ENCODE results near the gene KCNJ6.

The KCNJ6 gene

DNA sequence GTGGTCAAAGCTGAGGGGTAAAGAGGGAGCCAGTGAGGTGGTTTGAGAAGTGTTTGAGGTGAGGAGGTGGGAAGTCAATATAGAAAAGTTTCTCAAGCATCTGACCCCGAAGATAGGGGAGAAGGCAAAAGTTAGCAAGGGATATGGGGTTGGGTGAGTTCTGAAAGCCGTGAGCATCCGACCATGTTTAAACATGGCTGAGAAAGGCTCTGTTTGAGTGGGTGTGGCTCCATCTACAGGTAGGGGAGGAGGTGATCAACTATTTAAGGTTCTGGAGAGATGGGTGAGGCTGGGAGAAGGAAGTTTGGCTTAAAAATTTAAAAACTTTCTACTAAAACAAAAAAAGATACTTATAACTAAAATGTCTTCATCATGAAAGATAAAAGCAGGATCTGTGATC, 273.8 kb downstream of the KCNJ6 start:
- DNase-seq = peak; percentile 26
- no peak for ATAC-seq

DNA sequence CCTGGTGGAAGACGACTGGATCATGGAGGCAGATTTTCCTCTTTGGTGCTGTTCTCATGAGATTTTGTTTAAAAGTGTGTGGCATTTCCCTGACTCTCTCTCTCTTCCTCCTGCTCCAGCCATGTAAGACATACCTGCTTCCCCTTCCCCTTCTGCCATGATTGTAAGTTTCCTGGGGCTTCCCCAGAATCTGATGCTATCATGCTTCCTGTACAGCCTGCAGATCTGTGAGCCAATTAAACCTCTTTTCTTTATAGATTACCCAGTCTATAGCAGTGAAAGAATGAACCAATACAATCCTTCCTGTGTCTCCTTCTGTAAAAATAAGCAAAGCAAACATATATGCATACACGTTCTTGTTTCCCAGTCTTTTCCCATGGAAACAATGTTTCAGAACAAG, 276.5 kb downstream of the KCNJ6 start:
- DNase-seq (no peak), ATAC-seq (no peak)

GRCh38 chr21:37636152-37636860, 280.0 kb downstream of the KCNJ6 start:
- DNase-seq (no peak), ATAC-seq (no peak)

DNA sequence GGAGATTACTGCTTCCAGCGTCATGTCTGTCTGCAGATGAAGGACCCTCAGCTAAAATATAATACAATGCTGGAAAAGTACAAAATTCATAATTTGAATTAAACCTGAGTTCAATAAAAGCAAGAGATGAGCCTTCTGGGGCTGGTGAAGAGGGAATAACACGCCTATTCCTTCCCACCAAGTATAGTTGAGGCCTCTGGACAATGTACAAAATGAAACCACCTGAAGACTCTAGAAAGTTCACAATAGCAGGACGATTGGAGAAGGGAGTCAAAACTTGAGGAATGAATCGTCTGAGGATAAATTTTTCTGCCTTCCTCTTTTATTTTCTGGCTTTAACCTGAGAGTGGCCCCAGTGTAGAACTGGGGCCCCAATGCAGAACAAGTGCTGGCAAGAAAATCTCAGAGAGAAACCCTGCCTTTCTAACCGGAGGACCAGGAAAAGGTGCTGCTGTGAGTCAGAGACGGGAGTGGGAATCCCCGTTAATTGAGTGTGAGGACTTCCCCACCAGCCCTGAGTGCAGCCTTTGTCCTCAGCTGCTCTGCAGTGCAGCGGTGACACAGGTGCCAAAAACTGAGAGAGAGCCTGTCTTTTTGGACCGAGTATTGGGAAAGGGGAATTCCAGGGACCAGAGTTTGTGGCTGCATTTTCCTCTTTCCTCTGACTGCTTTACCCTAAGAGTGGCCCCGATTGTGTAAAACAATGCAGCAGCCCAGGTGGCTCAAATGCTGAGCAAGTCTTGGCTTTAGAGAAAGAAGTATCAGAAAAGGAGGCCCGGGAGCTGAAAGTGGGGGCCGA, 284.7 kb downstream of the KCNJ6 start:
- peak; percentile 15 for DNase-seq
- ATAC-seq = peak; percentile 69

- no peak for ATAC-seq
- DNase-seq = no peak
Measured at GRCh38 chr21:37630872-37631271, 285.4 kb downstream of the KCNJ6 start.

DNA sequence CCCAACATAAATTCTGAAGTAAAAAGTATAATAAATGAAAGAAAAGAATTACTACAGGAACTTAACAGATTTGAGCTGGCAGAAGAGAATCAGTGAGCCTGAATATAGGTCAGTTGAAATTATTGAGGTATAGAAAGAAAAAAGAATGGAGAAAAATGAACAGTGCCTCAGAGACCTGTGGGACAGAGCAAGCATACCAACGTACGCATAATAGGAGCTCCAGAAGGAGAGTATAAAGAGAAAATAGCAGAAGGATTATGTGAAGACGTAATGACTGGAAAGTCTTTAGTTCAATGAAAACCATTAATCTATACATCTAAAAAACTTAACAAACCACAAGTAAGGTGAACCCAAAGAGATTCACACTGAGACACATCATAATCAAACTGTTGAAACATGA, 287.9 kb downstream of the KCNJ6 start:
- ATAC-seq = no peak
- DNase-seq = no peak

- no peak for ATAC-seq
- no peak for DNase-seq
Measured at GRCh38 chr21:37627561-37627960, 288.7 kb downstream of the KCNJ6 start.

DNA sequence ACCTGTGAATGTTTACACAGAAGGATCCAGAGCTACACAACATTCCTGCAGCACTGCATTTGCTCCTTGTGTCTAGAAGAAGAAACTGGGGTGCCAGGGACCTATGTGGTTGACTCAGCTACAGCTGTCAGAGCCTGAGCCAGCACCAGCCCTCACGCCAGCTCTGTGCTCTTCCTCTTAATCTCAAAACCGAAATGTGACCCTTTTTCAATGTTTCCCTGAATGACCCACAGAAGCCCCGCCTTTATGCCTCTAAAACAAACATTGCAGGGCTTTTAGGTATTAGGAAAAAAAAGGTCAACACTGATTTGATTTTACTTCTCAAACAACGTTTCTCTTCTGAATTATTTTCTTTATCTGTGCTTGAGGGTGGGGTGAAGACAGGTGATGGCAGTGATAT, 289.2 kb downstream of the KCNJ6 start:
- no peak for ATAC-seq
- no peak for DNase-seq

DNA sequence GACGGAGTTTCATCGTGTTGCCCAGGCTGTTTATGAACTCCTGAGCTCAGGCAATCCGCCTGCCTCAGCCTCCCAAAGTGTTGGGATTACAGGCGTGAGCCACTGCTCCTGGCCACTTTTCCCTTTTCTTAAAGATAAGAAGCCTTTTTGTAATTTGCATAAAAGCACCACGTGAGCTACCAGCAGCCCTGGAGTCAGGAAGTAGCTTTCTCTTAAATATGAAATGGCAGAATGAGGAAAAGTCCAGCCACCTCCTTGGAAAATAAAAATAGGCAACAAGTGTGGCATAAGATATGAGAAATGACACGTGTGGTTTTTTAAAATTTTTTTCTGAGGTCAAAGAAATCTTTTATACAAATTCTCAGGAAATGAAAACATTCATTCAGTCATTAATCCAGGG, 289.9 kb downstream of the KCNJ6 start:
- DNase-seq = no peak
- ATAC-seq = no peak

DNA sequence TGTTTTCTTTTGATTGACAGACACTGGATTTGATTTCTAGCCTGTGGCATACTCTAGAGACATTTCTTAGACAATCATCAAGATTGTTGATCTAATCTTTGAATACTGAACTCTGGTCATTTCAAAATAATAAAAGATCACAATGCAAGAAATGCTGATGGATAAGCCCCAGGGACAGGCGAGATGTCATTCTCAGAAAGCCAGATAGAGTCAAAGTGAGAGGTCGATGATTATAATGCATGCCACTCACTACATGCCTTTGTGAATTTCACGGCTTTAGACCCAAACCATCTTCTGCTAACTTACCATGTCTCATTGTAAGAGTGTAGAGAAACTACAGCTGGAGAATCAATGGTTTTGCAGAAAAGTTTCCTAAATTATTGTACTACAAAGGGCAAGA, 292.6 kb downstream of the KCNJ6 start:
- DNase-seq = no peak
- ATAC-seq = no peak

- ATAC-seq = no peak
- no peak for DNase-seq
Measured at GRCh38 chr21:37623183-37623582, 293.1 kb downstream of the KCNJ6 start.

DNA sequence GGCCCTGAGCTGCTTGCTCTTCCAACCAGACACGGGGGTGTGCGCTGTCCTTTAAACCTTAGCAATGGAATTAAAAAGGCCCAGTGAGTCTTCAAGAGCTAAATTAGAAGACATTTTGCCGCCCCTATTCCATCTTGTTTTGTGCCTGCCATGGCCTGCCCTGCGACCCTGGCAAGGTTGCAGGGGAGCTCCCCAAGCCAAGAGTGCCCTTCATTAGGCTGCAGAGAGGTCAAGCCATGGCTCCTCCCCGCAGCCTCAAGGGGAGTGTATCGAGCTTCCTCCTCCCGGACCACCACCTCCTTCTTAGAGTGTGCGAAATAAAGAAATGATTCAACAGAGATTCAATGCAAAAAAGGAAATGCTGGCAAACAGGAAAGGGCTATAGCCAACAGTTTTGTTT, 293.5 kb downstream of the KCNJ6 start:
- DNase-seq (no peak), ATAC-seq (no peak)

- ATAC-seq (no peak), DNase-seq (no peak)
Measured at GRCh38 chr21:37620401-37620800, 295.9 kb downstream of the KCNJ6 start.

DNA sequence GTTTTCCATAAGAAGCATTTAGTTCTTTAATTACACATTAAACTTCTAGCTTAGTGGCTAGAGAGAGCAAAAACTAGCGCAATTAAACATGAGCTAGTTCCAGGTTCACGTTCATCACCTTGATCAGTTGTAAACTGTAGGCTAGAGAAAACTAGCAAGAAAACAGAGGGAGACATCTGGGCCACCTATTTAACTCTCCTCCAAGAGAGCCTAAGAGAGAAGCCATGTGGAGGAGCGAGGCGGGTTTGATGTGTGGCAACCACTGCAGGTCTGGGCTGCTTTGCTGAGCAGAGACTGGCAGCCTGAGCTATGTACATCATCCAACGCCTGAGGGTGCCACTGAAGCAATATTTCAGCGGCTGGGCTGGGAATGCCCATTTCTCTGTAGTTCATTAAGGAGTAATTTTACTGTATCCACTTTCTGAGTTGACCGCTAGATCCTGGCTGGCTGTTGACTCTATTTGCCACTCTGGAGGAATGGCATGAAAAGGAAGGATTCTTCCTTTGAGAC, 296.7 kb downstream of the KCNJ6 start:
- DNase-seq = no peak

DNA sequence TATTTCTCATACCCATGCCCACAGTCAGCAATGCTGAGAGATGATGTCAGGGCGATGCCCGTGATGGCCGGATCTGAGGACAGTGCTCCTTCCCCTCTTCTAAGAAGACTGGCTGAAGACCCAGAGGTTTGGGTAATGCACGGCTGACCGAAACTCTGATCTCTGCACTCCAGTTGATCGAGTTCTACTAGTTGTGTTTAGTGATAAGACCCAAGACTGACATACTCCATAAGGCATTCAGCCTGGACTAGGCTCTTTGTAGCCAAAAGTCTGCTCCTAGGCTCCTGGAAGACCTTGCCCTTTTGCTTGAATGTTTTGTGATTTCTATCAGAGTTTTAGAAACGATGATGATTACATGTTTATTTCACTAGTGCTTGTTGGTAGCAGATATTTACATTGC, 298.2 kb downstream of the KCNJ6 start:
- DNase-seq (no peak), ATAC-seq (no peak)

More for the DNA sequence above, 296.7 kb downstream of the KCNJ6 start:
- no peak for ATAC-seq

- no peak for ATAC-seq
Measured at GRCh38 chr21:37615962-37616361, 300.3 kb downstream of the KCNJ6 start.

DNA sequence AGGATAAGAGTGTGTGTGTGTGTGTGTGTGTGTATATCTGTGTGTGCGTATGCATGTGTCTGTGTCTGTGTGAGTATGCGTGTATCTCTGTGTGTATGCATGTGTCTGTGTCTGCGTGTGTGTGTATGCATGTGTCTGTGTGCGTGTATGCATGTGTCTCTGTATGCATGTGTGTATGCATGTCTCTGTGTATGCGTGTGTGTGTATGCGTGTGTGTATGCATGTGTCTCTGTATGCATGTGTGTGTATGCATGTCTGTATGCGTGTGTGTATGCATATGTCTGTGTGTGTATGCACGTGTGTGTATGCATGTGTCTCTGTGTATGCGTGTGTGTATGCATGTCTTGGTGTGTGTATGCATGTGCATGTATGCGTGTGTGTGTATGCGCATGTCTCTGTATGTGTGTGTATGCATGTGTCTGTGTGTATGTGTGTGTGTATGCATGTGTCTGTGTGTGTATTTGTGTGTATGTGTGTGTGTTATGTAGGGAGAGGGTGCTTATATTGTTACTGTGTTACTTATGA, 301.8 kb downstream of the KCNJ6 start:
- ATAC-seq (no peak), DNase-seq (no peak)

More at GRCh38 chr21:37615962-37616361, 300.3 kb downstream of the KCNJ6 start:
- no peak for DNase-seq

- DNase-seq (no peak), ATAC-seq (no peak)
Measured at GRCh38 chr21:37607081-37607480, 309.2 kb downstream of the KCNJ6 start.

DNA sequence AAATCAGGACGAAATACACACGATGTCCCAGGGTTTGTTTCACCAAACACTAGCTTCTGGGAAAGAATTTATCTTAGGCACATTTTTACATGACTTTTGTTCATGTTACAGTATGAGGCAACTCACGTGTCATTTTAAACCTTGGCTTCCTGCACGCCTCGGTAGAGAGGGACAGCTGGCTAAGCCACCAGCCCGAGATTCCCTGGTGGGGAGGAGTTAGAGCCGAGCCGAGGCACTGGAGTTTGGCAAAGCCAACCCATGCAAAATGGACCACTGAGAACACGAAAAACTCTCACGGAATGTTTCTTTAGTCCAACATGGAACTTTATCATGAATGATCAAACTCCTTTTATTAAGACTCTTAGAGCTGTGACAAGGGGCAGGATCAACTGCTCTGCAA, 309.7 kb downstream of the KCNJ6 start:
- ATAC-seq (no peak), DNase-seq (no peak)

DNA sequence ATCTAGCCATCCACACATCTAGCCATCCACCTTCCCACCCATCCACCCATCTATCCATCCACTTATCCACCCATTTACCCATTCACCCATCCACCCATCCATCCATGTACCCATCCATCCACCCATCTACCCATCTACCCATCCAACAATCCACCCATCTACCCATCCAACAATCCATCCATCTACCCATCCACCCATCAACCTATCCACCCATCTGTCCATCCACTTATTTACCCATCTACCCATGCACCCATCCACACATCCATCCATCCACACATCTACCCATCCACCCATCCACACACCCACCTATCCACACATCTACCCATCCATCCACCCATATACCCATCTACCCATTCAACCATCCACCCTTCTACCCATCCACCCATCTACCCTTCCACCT, 311.3 kb downstream of the KCNJ6 start:
- DNase-seq (no peak), ATAC-seq (no peak)

- no peak for DNase-seq
- ATAC-seq = no peak
Measured at GRCh38 chr21:37603129-37603528, 313.1 kb downstream of the KCNJ6 start.

GRCh38 chr21:37601915-37602314, 314.3 kb downstream of the KCNJ6 start:
- peak; percentile 46 for ATAC-seq

GRCh38 chr21:37601027-37601426, 315.2 kb downstream of the KCNJ6 start:
- DNase-seq = no peak
- no peak for ATAC-seq

More at GRCh38 chr21:37601915-37602314, 314.3 kb downstream of the KCNJ6 start:
- no peak for DNase-seq

All from stimulated activated naive CD8-positive, alpha-beta T cell treated with anti-CD3 and anti-CD28 coated beads, Interleukin-15, Interleukin-2, amounts not matched to agents 100 U/mL and 50 U/mL, for 24 hours (primary cell).